Muscle of leg (tissue), 11 donors: ENCODE measurements around the gene ARHGDIA. TPM values are rescaled to one million over a fixed set of nuclear protein-coding genes. Genes with fewer than 3 reads are reported as not detected.

Experiments
- DNase-seq: peaks from one replicate; pipeline ENCODE4 v3.0.0; 2013
- H3K27ac ChIP-seq: one replicate; pipeline ENCODE4 v1.5.1; 2013; ENCODE audit warnings: mild to moderate bottlenecking, low read length, control low read depth
- H3K27me3 ChIP-seq: one replicate; pipeline ENCODE4 v1.6.1; 2013; ENCODE audit warnings: low read length; ENCODE audit not compliant: control insufficient read depth, insufficient read depth
- H3K36me3 ChIP-seq: one replicate; pipeline ENCODE4 v1.6.1; 2013; ENCODE audit warnings: low read length; ENCODE audit not compliant: control insufficient read depth, insufficient read depth
- H3K4me1 ChIP-seq: one replicate; pipeline ENCODE4 v1.6.1; 2013; ENCODE audit warnings: low read length; ENCODE audit not compliant: control insufficient read depth, insufficient read depth
- H3K4me3 ChIP-seq: one replicate; pipeline ENCODE4 v1.5.1; 2013; ENCODE audit warnings: low read length, control low read depth
- H3K9me3 ChIP-seq: replicated peaks from 2 replicates; pipeline ENCODE4 v1.6.1; 2013; ENCODE audit warnings: low read depth, low read length; ENCODE audit not compliant: control insufficient read depth
- WGBS: methylation state at CpG from one replicate; pipeline ENCODE4 v1.1.5; 2013; ENCODE audit warnings: missing lambda C conversion rate; ENCODE audit not compliant: insufficient coverage; 5-methylcytosine and 5-hydroxymethylcytosine counted together
- polyA plus RNA-seq, 8 donors: library from polyadenylated mRNA; unstranded; fragments of 120-200 nt; gene quantifications; one replicate each; pipeline versions ENCODE4 v1.2.1 to v1.2.3, GENCODE V29; 2013; ENCODE audit warnings: inconsistent platforms in 1 of 8, low replicate concordance in 1 of 8; ENCODE audit not compliant: insufficient read length in 8 of 8, insufficient read depth in 1 of 8
- total RNA-seq: library from RNA; stranded (reverse); fragments of 120-200 nt; gene quantifications from one replicate; pipeline ENCODE4 v1.2.4, GENCODE V29; 2013

The ARHGDIA gene
- total and polyA plus RNA-seq, 9 donors = 86.0 to 236 (median 189) TPM

DNA sequence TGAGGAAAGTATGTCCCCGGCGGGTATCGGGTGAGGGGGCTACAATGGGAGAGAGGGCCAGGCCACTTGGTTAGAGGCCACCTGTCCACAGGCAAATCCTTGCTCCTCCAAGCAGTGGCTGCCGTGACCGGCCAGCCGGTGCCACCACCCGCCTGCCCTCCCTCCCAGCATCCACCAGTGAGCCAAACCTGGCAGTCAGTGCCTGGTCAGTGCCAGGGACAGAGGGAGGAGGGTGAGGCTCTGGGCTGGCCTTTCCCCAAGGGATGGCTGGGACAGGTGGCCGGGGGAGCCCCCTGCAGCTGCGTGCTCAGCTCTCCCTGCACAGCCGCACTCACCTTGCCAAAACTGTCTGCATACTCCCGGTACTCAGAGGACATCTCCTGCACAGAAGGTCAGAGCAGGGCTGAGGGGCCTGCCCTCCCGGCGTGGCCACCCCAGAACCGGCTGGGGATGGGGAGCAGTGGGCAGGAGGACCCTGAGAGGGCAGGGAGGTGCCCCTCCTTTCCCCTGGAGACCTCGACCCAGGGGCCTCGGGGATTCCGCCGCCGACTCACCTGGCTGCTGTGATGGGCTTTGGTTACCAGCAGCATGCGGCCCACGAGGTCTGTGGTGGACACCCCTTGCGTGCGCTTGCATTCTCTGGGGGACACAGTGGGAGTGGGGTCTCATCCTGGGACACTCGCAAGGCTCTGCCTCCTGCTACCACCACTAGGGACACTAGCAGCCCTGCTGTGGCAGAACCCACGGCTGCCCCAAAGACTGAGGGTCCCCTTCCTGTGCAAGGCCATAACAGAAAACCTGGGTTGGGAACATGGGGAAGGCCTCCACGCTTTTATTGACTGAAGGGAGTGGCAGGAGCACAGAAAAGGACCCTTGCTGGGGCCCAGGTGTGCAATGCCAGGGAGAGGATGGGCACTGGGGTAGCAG, 36.3 kb upstream of the ARHGDIA start:
- DNase-seq = no peak
- Histone ChIP-seq H3K9me3 (no peaks in the 10 kb centered on the region), H3K27ac (no peak overlapping the region), H3K4me1 (peaks cover 17% of the 10 kb centered on the region), H3K36me3 (peaks cover 50% of the 10 kb centered on the region), H3K27me3 (peaks cover 7% of the 10 kb centered on the region), H3K4me3 (no peak overlapping the region)
- WGBS = 91% methylated on average over 19 of the region's 26 CpGs

DNA sequence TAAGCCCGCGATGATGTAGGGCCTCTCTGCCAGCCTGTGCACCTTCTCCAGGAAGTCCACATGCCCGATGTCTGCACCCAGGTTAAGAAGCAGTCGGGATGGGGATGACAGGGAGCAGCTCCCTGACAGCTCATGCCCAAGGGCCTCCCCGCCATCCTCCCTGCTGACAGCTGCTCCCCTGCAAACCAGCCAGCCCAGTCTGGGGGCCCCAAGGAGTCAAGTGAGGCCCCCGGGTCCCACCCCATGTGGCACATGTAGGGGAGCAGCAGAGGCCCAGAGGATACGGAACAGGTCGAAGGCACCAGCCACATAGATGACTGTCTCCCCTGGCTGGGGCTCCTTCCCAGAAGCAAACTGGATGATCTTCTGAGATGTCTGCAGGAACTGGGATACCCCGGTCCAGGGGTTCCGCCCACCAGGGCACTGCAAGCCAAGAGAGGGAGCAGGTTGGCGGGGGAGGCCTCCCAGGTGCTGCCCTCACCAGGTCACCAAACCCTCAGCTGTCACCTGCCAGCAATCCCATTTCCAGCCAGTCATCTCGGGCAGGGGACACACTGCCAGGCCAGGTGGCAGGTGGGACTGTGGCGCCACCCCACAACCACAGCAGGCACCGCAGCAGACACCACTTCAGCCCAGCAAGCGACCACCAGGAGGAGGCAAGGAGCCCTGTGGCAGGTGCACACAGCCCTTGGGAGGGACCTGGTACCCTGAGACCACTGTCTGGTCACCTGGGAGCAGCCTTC, 35.5 kb upstream of the ARHGDIA start:
- Histone ChIP-seq H3K27ac (no peak overlapping the region), H3K4me1 (peaks cover 19% of the 10 kb centered on the region), H3K9me3 (no peaks in the 10 kb centered on the region), H3K27me3 (peaks cover 11% of the 10 kb centered on the region), H3K4me3 (no peak overlapping the region), H3K36me3 (peaks cover 44% of the 10 kb centered on the region)
- no peak for DNase-seq
- 89% methylated on average over 7 of the region's 15 CpGs for WGBS

DNA sequence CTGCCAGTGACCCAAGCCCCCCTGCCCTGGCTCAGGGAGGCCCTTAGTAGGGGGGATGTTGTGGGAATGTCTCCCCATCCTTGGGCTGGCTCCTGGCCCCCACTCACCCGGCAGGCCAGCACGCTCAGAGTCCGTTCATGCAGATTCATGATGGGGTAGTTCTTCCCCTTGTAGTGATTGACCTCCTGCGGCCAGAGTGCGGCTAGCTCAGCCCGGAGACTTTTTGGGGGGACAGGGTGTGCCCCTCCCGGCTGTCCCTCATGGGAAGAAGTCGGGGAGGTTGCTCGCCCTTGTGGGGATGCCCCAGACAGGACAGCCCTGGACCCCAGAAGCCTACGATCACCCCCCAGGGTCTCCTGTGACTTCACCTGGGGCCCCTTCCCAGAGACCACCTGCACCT, 34.9 kb upstream of the ARHGDIA start:
- DNase-seq = no peak
- Histone ChIP-seq H3K27me3 (peaks cover 16% of the 10 kb centered on the region), H3K27ac (no peak overlapping the region), H3K36me3 (peaks cover 44% of the 10 kb centered on the region), H3K9me3 (no peaks in the 10 kb centered on the region), H3K4me1 (peaks cover 21% of the 10 kb centered on the region), H3K4me3 (no peak overlapping the region)
- 91% methylated on average over 8 of the region's 10 CpGs for WGBS

DNA sequence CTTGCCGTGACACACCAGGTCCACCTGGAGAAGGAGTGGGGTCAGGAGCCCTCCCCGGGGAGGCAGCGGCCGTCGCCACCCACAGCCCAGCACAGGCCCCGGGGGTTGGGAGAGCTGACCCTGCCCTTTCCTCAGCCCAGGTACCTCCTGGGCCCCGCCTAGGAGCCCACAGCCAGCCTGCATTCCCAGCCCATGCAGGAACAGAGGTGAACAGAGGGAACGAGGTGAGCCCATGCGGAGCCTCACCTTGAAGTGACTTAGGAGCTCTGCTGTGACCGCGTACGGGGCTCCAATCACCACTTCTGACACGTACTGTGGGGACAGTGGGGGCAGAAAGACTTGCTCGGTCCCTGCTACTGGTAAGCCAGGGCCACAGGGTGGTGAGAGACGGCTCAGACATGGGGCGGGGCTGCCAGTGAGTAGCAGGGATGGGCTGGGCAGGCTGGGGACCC, 34.3 kb upstream of the ARHGDIA start:
- 85% methylated on average over 14 of the region's 16 CpGs for WGBS
- peaks cover 16% of the 10 kb centered on the region for H3K27me3 ChIP-seq
- no peak overlapping the region for H3K27ac ChIP-seq
- no peak for DNase-seq
- peaks cover 49% of the 10 kb centered on the region for H3K36me3 ChIP-seq
- peaks cover 17% of the 10 kb centered on the region for H3K4me1 ChIP-seq
- H3K4me3 ChIP-seq = no peak overlapping the region
- no peaks in the 10 kb centered on the region for H3K9me3 ChIP-seq

DNA sequence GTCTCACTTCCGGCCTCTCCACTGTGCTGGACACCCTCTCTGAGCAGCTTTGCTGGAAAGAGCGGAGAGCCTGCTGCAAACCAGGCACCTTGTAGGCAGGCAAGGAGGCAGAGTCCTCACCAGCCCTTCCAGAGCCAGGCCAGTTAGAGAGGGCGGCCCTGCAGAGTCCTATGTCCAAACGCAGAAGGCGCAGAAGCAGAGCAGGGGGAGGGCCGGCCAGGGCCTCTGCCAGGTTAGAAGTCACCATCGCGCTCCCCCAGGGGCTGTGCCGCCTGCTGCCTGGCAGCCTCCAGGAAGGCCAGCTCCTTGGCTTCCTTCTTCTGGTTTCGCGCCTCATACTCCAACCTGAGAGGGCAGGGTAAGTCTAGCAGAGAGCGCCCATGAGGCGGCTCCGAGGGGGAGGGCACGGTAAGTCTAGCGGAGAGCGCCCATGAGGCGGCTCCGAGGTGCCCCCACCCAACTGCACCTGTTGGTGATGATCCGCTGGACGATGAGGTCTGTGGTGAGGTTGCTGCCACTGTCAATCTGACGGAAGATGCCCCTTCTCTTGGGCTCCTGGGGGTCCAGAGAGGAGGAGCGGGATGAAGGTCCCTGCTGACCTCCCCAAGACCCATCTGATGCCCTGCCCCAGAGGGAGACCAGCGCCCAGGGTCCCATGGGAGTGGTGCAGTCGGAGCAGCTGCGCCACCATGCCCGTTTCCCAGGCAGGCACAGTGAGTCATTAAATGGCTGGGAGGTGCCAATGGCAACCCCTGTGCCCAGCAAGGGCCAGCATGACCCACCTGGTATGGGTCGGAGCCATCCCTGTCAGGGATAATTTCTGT, 33.7 kb upstream of the ARHGDIA start:
- H3K4me3 ChIP-seq = no peak overlapping the region
- peaks cover 11% of the 10 kb centered on the region for H3K4me1 ChIP-seq
- H3K9me3 ChIP-seq = no peaks in the 10 kb centered on the region
- H3K27ac ChIP-seq = no peak overlapping the region
- H3K36me3 ChIP-seq = peaks cover 55% of the 10 kb centered on the region
- peaks cover 16% of the 10 kb centered on the region for H3K27me3 ChIP-seq
- no peak for DNase-seq
- 86% methylated on average over 20 of the region's 28 CpGs for WGBS

DNA sequence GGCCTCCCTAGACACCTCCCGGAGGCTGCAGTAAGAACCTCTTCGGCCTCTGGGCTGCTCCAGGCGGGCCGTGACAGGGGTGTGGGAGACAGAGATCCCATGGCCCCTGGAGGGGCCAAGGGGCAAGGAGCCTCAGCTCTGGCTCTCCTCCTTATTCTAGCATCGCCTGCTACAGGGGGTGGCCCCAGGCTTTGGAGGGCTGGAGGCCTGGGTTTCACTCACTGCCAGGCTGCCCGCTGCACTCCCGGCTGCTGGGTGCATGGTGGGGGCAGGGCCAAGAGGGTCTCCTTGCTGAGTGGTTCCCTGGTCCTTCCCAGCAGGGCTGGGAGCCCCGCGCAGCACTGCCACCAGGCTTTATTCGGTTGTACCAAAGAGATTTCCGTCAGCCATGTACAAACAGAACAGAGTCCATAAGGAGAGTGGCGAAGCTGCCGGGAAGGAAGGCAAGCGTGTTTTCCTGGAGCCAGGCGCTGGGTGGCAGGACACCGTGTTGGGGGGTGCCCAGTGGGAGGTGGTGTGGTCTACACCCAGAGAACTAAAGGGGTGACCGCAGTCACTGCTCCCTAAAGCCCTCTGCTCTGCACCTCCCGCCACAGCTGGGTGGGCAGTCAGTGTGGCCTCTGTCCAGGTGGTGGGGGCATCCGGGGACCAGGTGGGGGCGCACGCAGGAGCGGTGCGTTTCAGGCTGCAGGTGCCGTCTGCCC, 32.9 kb upstream of the ARHGDIA start:
- 89% methylated on average over 18 of the region's 24 CpGs for WGBS
- Histone ChIP-seq H3K36me3 (peaks cover 60% of the 10 kb centered on the region), H3K4me1 (peaks cover 11% of the 10 kb centered on the region), H3K4me3 (no peak overlapping the region), H3K27ac (no peak overlapping the region), H3K27me3 (peaks cover 16% of the 10 kb centered on the region), H3K9me3 (no peaks in the 10 kb centered on the region)
- no peak for DNase-seq

DNA sequence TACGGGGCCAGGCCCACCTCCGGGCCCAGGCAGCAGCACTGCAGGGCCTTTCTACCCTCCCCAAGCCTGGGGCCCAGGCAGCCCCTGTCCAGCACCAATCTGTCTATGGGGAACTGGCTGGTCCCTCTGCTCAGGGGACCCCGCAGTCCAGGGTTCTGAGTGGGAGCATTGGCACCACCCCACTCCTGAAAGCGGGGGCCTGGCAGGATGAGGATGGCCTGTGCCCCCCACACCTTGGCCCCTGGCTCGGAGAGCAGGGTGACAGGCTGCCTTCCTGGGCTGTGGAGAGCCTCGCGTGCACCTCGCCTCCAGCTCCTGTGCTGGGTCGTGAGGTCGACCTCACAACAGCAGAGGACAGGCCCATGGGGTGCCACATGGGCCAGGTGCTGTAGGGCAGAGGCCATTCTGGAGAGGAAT, 32.3 kb upstream of the ARHGDIA start:
- peaks cover 65% of the 10 kb centered on the region for H3K36me3 ChIP-seq
- H3K4me3 ChIP-seq = no peak overlapping the region
- peaks cover 11% of the 10 kb centered on the region for H3K4me1 ChIP-seq
- peaks cover 16% of the 10 kb centered on the region for H3K27me3 ChIP-seq
- no peak for DNase-seq
- no peaks in the 10 kb centered on the region for H3K9me3 ChIP-seq
- WGBS = 94% methylated on average over 5 of the region's 10 CpGs
- no peak overlapping the region for H3K27ac ChIP-seq

DNA sequence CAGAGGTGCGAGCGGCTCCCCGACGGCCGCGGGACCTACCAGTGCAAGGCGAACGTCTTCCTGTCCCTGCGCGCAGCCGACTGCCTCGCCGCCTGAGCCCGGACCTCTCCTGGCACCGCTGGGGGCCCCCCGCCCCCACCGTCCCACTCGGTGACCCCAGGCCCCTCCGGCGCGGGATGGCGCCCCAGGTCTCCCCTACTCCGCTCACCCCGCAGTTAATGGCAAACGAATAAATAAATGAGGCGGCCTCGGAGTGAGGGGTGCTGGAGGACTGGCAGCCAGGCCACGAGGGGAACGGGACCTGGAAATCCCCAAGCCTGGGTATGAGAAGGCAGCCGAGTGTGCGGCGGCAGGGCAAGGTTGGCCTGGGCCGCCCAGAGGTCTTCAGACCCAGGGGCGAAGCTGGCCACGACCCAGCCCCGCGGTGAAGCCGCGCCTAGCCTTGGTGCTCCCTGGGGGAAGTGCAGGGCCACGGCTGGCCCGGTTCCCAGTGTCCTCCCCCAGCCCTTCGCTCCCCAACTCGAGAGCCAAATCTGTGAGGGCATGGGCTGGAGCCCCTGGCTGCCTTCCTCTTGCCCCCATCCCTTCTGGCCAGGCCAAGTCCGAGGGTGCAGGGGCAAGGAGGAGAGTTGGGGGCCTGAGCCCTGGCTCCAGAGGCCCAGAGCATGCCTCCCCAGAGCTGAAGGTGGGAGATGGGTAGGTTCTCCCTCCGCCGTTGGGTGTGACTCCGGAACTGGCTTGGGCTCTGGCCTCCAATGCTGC, 31.7 kb upstream of the ARHGDIA start:
- peaks cover 11% of the 10 kb centered on the region for H3K4me1 ChIP-seq
- 24% methylated on average over 36 of the region's 47 CpGs for WGBS
- H3K27me3 ChIP-seq = peaks cover 16% of the 10 kb centered on the region
- no peaks in the 10 kb centered on the region for H3K9me3 ChIP-seq
- DNase-seq = no peak
- H3K4me3 ChIP-seq = no peak overlapping the region
- H3K36me3 ChIP-seq = peaks cover 65% of the 10 kb centered on the region
- H3K27ac ChIP-seq = no peak overlapping the region
